Neural cell (in vitro differentiated cells): ENCODE measurements around the gene KHK. TPM values are rescaled to one million over a fixed set of nuclear protein-coding genes. Genes with fewer than 3 reads are reported as not detected.

Source experiments
- H2AFZ ChIP-seq: fragments of 200-600, 300-800 bp; sonication (generic), shearing (Covaris generic); 2 replicates; pipeline ENCODE4 v1.6.0; 2014; ENCODE audit warnings: low read depth, mild to moderate bottlenecking, antibody characterized with exemption, low read length, moderate library complexity
- H3F3A ChIP-seq: fragments of 200-600 bp; shearing (Covaris generic); 2 replicates; pipeline ENCODE4 v1.6.1; 2016; ENCODE audit warnings: mild to moderate bottlenecking, moderate library complexity, mixed read lengths, antibody characterized with exemption, low read length; ENCODE audit not compliant: insufficient read depth, poor library complexity, severe bottlenecking
- H3K27ac ChIP-seq: fragments of 200-600, 300-800 bp; sonication (generic), shearing (Covaris generic); 2 replicates; pipeline ENCODE4 v1.5.1; 2014; ENCODE audit warnings: mild to moderate bottlenecking, low read length, moderate library complexity
- H3K27me3 ChIP-seq: fragments of 300-800, 200-600 bp; sonication (generic), shearing (Covaris generic); 2 replicates; pipeline ENCODE4 v1.6.0; 2014; ENCODE audit warnings: mild to moderate bottlenecking, low read depth, low read length, moderate library complexity; ENCODE audit not compliant: insufficient read depth
- H3K36me3 ChIP-seq: fragments of 300-800, 200-600 bp; sonication (generic), shearing (Covaris generic); 2 replicates; pipeline ENCODE4 v1.5.1; 2014; ENCODE audit warnings: mild to moderate bottlenecking, antibody characterized with exemption, low read length, moderate library complexity; ENCODE audit not compliant: insufficient read depth
- H3K4me2 ChIP-seq: fragments of 300-800, 200-600 bp; sonication (generic), shearing (Covaris generic); 2 replicates; pipeline ENCODE4 v1.6.0; 2014; ENCODE audit warnings: mild to moderate bottlenecking, low read length
- H3K4me3 ChIP-seq: fragments of 300-800, 200-600 bp; sonication (generic), shearing (Covaris generic); 2 replicates; pipeline ENCODE4 v1.5.1; 2014; ENCODE audit warnings: mild to moderate bottlenecking, low read length, moderate library complexity
- H3K79me2 ChIP-seq: fragments of 200-600 bp; shearing (Covaris generic); replicated peaks from 2 replicates; pipeline ENCODE4 v1.6.0; 2014; ENCODE audit warnings: mild to moderate bottlenecking, low read length, moderate library complexity; ENCODE audit not compliant: insufficient read depth
- H3K9ac ChIP-seq: fragments of 300-800, 200-600 bp; sonication (generic), shearing (Covaris generic); 2 replicates; pipeline ENCODE4 v1.6.1; 2016; ENCODE audit warnings: mild to moderate bottlenecking, low read length, mixed read lengths
- H3K9me2 ChIP-seq: fragments of 200-600 bp; shearing (Covaris generic); 2 replicates; pipeline ENCODE4 v1.6.1; 2016; ENCODE audit warnings: mild to moderate bottlenecking, low read length, mixed read lengths; ENCODE audit not compliant: insufficient read depth
- H3K9me3 ChIP-seq: fragments of 200-600, 300-800 bp; sonication (generic), shearing (Covaris generic); 2 replicates; pipeline ENCODE4 v1.6.1; 2016; ENCODE audit warnings: mild to moderate bottlenecking, mixed run types, low read length, moderate library complexity, mixed read lengths
- H4K20me1 ChIP-seq: fragments of 200-600 bp; shearing (Covaris generic); 2 replicates; pipeline ENCODE4 v1.6.1; 2016; ENCODE audit warnings: mild to moderate bottlenecking, mixed run types; ENCODE audit not compliant: insufficient read depth
- CTCF ChIP-seq: fragments of 450-650 bp; IDR thresholded peaks from 2 replicates; pipeline ENCODE4 v1.5.1; 2014; ENCODE audit warnings: antibody characterized with exemption, mild to moderate bottlenecking, moderate library complexity; ENCODE audit not compliant: poor library complexity, severe bottlenecking
- EP300 ChIP-seq: fragments of 450-650 bp; conservative IDR thresholded peaks from 2 replicates; pipeline ENCODE4 v1.6.1; 2014; ENCODE audit warnings: antibody characterized with exemption, mild to moderate bottlenecking, moderate library complexity; ENCODE audit not compliant: poor library complexity, severe bottlenecking
- EZH2 ChIP-seq: fragments of 200-600, 300-800 bp; shearing (Covaris generic), sonication (generic); IDR thresholded peaks from 2 replicates; pipeline ENCODE4 v1.6.1; 2014; ENCODE audit warnings: antibody characterized with exemption, low read length, borderline replicate concordance, mild to moderate bottlenecking; ENCODE audit not compliant: insufficient read depth, poor library complexity, severe bottlenecking
- MXI1 ChIP-seq: fragments of 450-650 bp; conservative IDR thresholded peaks from 2 replicates; pipeline ENCODE4 v1.6.1; 2014; ENCODE audit warnings: antibody characterized with exemption, mild to moderate bottlenecking; ENCODE audit not compliant: poor library complexity, severe bottlenecking
- POLR2AphosphoS5 ChIP-seq: IDR thresholded peaks from 2 replicates; pipeline ENCODE4 v1.6.1; 2012
- RAD21 ChIP-seq: fragments of 450-650 bp; conservative IDR thresholded peaks from 2 replicates; pipeline ENCODE4 v1.6.1; 2014; ENCODE audit warnings: antibody characterized with exemption, mild to moderate bottlenecking, moderate library complexity
- REST ChIP-seq: IDR thresholded peaks from 2 replicates; pipeline ENCODE4 v1.6.1; 2012; ENCODE audit warnings: borderline replicate concordance
- SMC3 ChIP-seq: fragments of 450-650 bp; conservative IDR thresholded peaks from 2 replicates; pipeline ENCODE4 v1.6.1; 2014; ENCODE audit warnings: antibody characterized with exemption, mild to moderate bottlenecking, moderate library complexity; ENCODE audit not compliant: poor library complexity
- TAF1 ChIP-seq: IDR thresholded peaks from 2 replicates; pipeline ENCODE4 v1.6.1; 2012; ENCODE audit warnings: low read depth
- polyA plus RNA-seq: library from polyadenylated mRNA; depleted of rRNA; stranded (reverse); fragments of >200 nt; gene quantifications from 2 replicates; pipeline ENCODE4 v1.2.3, GENCODE V29; 2014

KHK gene
- polyA plus RNA-seq, 1 donor from 2014 or later = 4.1 TPM

- no peak overlapping the region for H2AFZ ChIP-seq
- H3K79me2 ChIP-seq = no peaks in the 10 kb centered on the region
- H3K9ac ChIP-seq = peak overlapping the region; percentile 47
- TF ChIP-seq EP300 (no peak), REST (no peak), MXI1 (no peak), EZH2 (no peak), RAD21 (no peak), SMC3 (no peak), POLR2AphosphoS5 (no peak), CTCF (no peak), TAF1 (no peak)
- no peak overlapping the region for H3K4me3 ChIP-seq
- H3K9me2 ChIP-seq = no peaks in the 10 kb centered on the region
- no peaks in the 10 kb centered on the region for H3F3A ChIP-seq
- no peaks in the 10 kb centered on the region for H3K9me3 ChIP-seq
- peaks cover 8% of the 10 kb centered on the region for H3K27me3 ChIP-seq
- no peak overlapping the region for H3K4me2 ChIP-seq
- no peaks in the 10 kb centered on the region for H4K20me1 ChIP-seq
- peak overlapping the region; percentile 63 for H3K27ac ChIP-seq
- H3K36me3 ChIP-seq = no peaks in the 10 kb centered on the region
Observed at GRCh38 chr2:27080603-27080936, 6.0 kb upstream of the KHK start.

GRCh38 chr2:27081984-27082772 lies 4.4 kb upstream of the KHK start:
- Histone ChIP-seq H3K9me3 (no peaks in the 10 kb centered on the region), H3F3A (no peaks in the 10 kb centered on the region), H3K4me3 (peak overlapping the region; percentile 46), H3K36me3 (no peaks in the 10 kb centered on the region), H3K9ac (no peak overlapping the region), H4K20me1 (no peaks in the 10 kb centered on the region), H2AFZ (no peak overlapping the region), H3K4me2 (no peak overlapping the region), H3K27ac (peak overlapping the region; percentile 63), H3K27me3 (peaks cover 10% of the 10 kb centered on the region), H3K79me2 (no peaks in the 10 kb centered on the region), H3K9me2 (no peaks in the 10 kb centered on the region)
- TF ChIP-seq REST (no peak), EP300 (no peak), MXI1 (no peak), RAD21 (no peak), SMC3 (no peak), POLR2AphosphoS5 (no peak), CTCF (no peak), TAF1 (no peak), EZH2 (no peak)
